NCI-H226 (cell line): Measurements from ENCODE around the gene PDE7B.
A peak's percentile ranks its signal among the peaks of the same experiment; 100 is the strongest.
"Not testable (repeated sequence)": the region's sequence is repeated elsewhere in the genome, so short reads cannot be mapped to it uniquely, and the experiment has no call there.

ENCODE experiments used
- DNase-seq: peaks from one replicate; pipeline ENCODE4 v3.0.0-alpha.2; 2015

PDE7B gene

GRCh38 chr6:135852746-135853145 is 1.2 kb downstream of the PDE7B start:
- DNase-seq = no peak

GRCh38 chr6:135853227-135853626 is 1.7 kb downstream of the PDE7B start:
- no peak for DNase-seq

GRCh38 chr6:135853986-135854385 is 2.5 kb downstream of the PDE7B start:
- DNase-seq = no peak

- DNase-seq = no peak
These were observed 3.3 kb downstream of the PDE7B start for GRCh38 chr6:135854799-135855198.

GRCh38 chr6:135858931-135859330 is 7.4 kb downstream of the PDE7B start:
- DNase-seq = no peak

- DNase-seq = no peak
These were observed 8.9 kb downstream of the PDE7B start for GRCh38 chr6:135860361-135860760.

GRCh38 chr6:135861189-135861588 is 9.7 kb downstream of the PDE7B start:
- no peak for DNase-seq

GRCh38 chr6:135864929-135865328 is 13.4 kb downstream of the PDE7B start:
- DNase-seq = not testable (repeated sequence)

- no peak for DNase-seq
These were observed 15.1 kb downstream of the PDE7B start for GRCh38 chr6:135866445-135867123.

- no peak for DNase-seq
These were observed 15.8 kb downstream of the PDE7B start for GRCh38 chr6:135867332-135867731.

- DNase-seq = no peak
These were observed 18.4 kb downstream of the PDE7B start for GRCh38 chr6:135869857-135870256.

- peak; percentile 62 for DNase-seq
These were observed 19.2 kb downstream of the PDE7B start for GRCh38 chr6:135870722-135871121.

- DNase-seq = peak; percentile 25
These were observed 19.8 kb downstream of the PDE7B start for GRCh38 chr6:135871296-135871695.

- peak; percentile 64 for DNase-seq
These were observed 20.4 kb downstream of the PDE7B start for GRCh38 chr6:135871878-135872277.

GRCh38 chr6:135875446-135875845 is 23.9 kb downstream of the PDE7B start:
- peak; percentile 20 for DNase-seq

- DNase-seq = no peak
These were observed 24.6 kb downstream of the PDE7B start for GRCh38 chr6:135876058-135876457.

- no peak for DNase-seq
These were observed 26.2 kb downstream of the PDE7B start for GRCh38 chr6:135877666-135878065.

GRCh38 chr6:135880066-135880972 is 28.8 kb downstream of the PDE7B start:
- peak; percentile 36 for DNase-seq

- DNase-seq = no peak
These were observed 31.5 kb downstream of the PDE7B start for GRCh38 chr6:135883045-135883444.

- DNase-seq = no peak
These were observed 32.0 kb downstream of the PDE7B start for GRCh38 chr6:135883536-135883935.

- no peak for DNase-seq
These were observed 32.6 kb downstream of the PDE7B start for GRCh38 chr6:135884136-135884535.

GRCh38 chr6:135887069-135887468 is 35.6 kb downstream of the PDE7B start:
- no peak for DNase-seq

- DNase-seq = no peak
These were observed 37.3 kb downstream of the PDE7B start for GRCh38 chr6:135888818-135889217.

GRCh38 chr6:135890876-135891275 is 39.4 kb downstream of the PDE7B start:
- no peak for DNase-seq
